ELF-1 (cell line): ENCODE measurements around the gene DGKZ.

Experiments
- DNase-seq: peaks from one replicate; pipeline ENCODE4 v3.0.0-alpha.2; 2016; ENCODE audit warnings: low read depth, low spot score

Gene DGKZ

GRCh38 chr11:46392421-46393230 is 45.4 kb downstream of the DGKZ start:
- DNase-seq: peak; percentile 95

- DNase-seq: no peak
Measured at GRCh38 chr11:46393231-46393616, 46.0 kb downstream of the DGKZ start.

- DNase-seq: no peak
Measured at GRCh38 chr11:46393759-46394158, 46.5 kb downstream of the DGKZ start.

GRCh38 chr11:46397526-46397925 is 50.3 kb downstream of the DGKZ start:
- no peak for DNase-seq

- no peak for DNase-seq
Measured at GRCh38 chr11:46402957-46403902, 56.0 kb downstream of the DGKZ start.

GRCh38 chr11:46404476-46405017 is 57.3 kb downstream of the DGKZ start:
- no peak for DNase-seq

- DNase-seq: no peak
Measured at GRCh38 chr11:46407635-46408034, 60.4 kb downstream of the DGKZ start.

GRCh38 chr11:46408407-46408986 is 61.2 kb downstream of the DGKZ start:
- DNase-seq: no peak

GRCh38 chr11:46410021-46410420 is 62.8 kb downstream of the DGKZ start:
- DNase-seq: peak; percentile 71

GRCh38 chr11:46413760-46414465 is 66.7 kb downstream of the DGKZ start:
- no peak for DNase-seq

- no peak for DNase-seq
Measured at GRCh38 chr11:46414466-46414796, 67.2 kb downstream of the DGKZ start.

- no peak for DNase-seq
Measured at GRCh38 chr11:46414879-46415278, 67.6 kb downstream of the DGKZ start.

- no peak for DNase-seq
Measured at GRCh38 chr11:46417711-46418110, 70.4 kb downstream of the DGKZ start.

- DNase-seq: no peak
Measured at GRCh38 chr11:46418751-46419150, 71.5 kb downstream of the DGKZ start.

GRCh38 chr11:46420513-46420912 is 73.2 kb downstream of the DGKZ start:
- no peak for DNase-seq

- DNase-seq: no peak
Measured at GRCh38 chr11:46421257-46421880, 74.1 kb downstream of the DGKZ start.

- DNase-seq: no peak
Measured at GRCh38 chr11:46422588-46422987, 75.3 kb downstream of the DGKZ start.

- no peak for DNase-seq
Measured at GRCh38 chr11:46426233-46426991, 79.1 kb downstream of the DGKZ start.

GRCh38 chr11:46427364-46427763 is 80.1 kb downstream of the DGKZ start:
- DNase-seq: peak; percentile 58

GRCh38 chr11:46429717-46430116 is 82.5 kb downstream of the DGKZ start:
- DNase-seq: no peak
